Left lung (tissue), 10 donors: ENCODE results near the gene TRPM2. TPM values are rescaled to one million over a fixed set of nuclear protein-coding genes. Genes with fewer than 3 reads are reported as not detected.
A peak's percentile ranks its signal among the peaks of the same experiment; 100 is the strongest.
"Not testable (repeated sequence)": the region's sequence is repeated elsewhere in the genome, so short reads cannot be mapped to it uniquely, and the experiment has no call there.

Source experiments
- ATAC-seq: fragments of 200-7000 bp; cut with Tn5 transposase; one replicate; pipeline ENCODE4 v1.9.1; 2020; ENCODE audit warnings: moderate library complexity
- DNase-seq, 4 donors: peaks; one replicate each; pipeline ENCODE4 v3.0.0-alpha.2; 2013 to 2020
- H3K27ac ChIP-seq, 2 donors: fragments of 200-600 bp; sonication (generic) in 1 of 2; one replicate each; pipeline versions ENCODE4 v1.5.0 to v1.8.0; 2020 to 2021
- H3K27me3 ChIP-seq, 2 donors: fragments of 200-600 bp; sonication (generic) in 1 of 2; one replicate each; pipeline versions ENCODE4 v1.5.0 to v1.8.0; 2020 to 2021
- H3K36me3 ChIP-seq, 2 donors: fragments of 200-600 bp; sonication (generic) in 1 of 2; one replicate each; pipeline versions ENCODE4 v1.5.0 to v1.8.0; 2020 to 2021
- H3K4me1 ChIP-seq, 2 donors: fragments of 200-600 bp; one replicate each; pipeline ENCODE4 v1.8.0; 2021
- H3K4me3 ChIP-seq, 2 donors: fragments of 200-600 bp; sonication (generic) in 1 of 2; one replicate each; pipeline versions ENCODE4 v1.5.0 to v1.8.0; 2020 to 2021; ENCODE audit warnings: mild to moderate bottlenecking in 1 of 2
- H3K9me3 ChIP-seq, 2 donors: fragments of 200-600 bp; sonication (generic) in 1 of 2; one replicate each; pipeline versions ENCODE4 v1.5.0 to v1.8.0; 2020 to 2021
- CTCF ChIP-seq, 2 donors: fragments of 200-600 bp; sonication (generic) in 1 of 2; IDR thresholded peaks; one replicate each; pipeline versions ENCODE4 v1.5.0 to v1.8.0; 2021; ENCODE audit warnings: antibody characterized with exemption in 2 of 2
- intact Hi-C, 2 donors: fragments of 100-400 bp; cut with DNase I; formaldehyde crosslinking; loops; one replicate each; pipeline versions ENCODE4 v1.11.2 to v1.14.2; 2022
- polyA plus RNA-seq, 6 donors: library from polyadenylated mRNA; unstranded; fragments of 120-200 nt; gene quantifications; one replicate each; pipeline ENCODE4 v1.2.1, GENCODE V29; 2013; ENCODE audit not compliant: insufficient read length in 6 of 6
- total RNA-seq, 2 donors: library from RNA; stranded (reverse); fragmentation: NEBNext Ultra II Directional; extraction: Animal tissue kit (Norgen Biotek cat#: 25700); gene quantifications; one replicate each; pipeline ENCODE4 v1.2.1, GENCODE V29; 2021
- donor health status: DM: no; HTN: yes; CAD: no.
- donor health status: DM: no; HTN: no; CAD: no.

The TRPM2 gene
- total and polyA plus RNA-seq, 8 donors: 1.2 to 25.6 (median 1.6) TPM

GRCh38 chr21:44359396-44359795 is 6.0 kb downstream of the TRPM2 start:
- no peak overlapping the region for H3K4me3 ChIP-seq
- peak overlapping the region in 1 of 2 donors; percentile 82 for H3K27ac ChIP-seq
- no peak for DNase-seq
- peaks cover 0 to 22% of the 10 kb centered on the region in 2 donors for H3K36me3 ChIP-seq
- intact Hi-C loops: no loop called here
- peaks cover 0 to 50% of the 10 kb centered on the region in 2 donors for H3K4me1 ChIP-seq
- H3K27me3 ChIP-seq: no peaks in the 10 kb centered on the region
- H3K9me3 ChIP-seq: no peaks in the 10 kb centered on the region
- no peak for ATAC-seq
- no peak for TF ChIP-seq CTCF (IDR thresholded peaks at IDR 0.05)

GRCh38 chr21:44360159-44360558 is 6.7 kb downstream of the TRPM2 start:
- Histone ChIP-seq H3K27ac (peak overlapping the region in 1 of 2 donors; percentile 82), H3K27me3 (no peaks in the 10 kb centered on the region), H3K36me3 (peaks cover 0 to 25% of the 10 kb centered on the region in 2 donors), H3K4me3 (no peak overlapping the region), H3K9me3 (no peaks in the 10 kb centered on the region), H3K4me1 (peaks cover 0 to 43% of the 10 kb centered on the region in 2 donors)
- peak in 1 of 4 donors; percentile 70 for DNase-seq
- ATAC-seq: peak; percentile 38
- no peak for TF ChIP-seq CTCF (IDR thresholded peaks at IDR 0.05)
- intact Hi-C loops: no loop called here

GRCh38 chr21:44361903-44362302 is 8.5 kb downstream of the TRPM2 start:
- intact Hi-C loops, ATAC-seq, H3K4me3 ChIP-seq, DNase-seq, H3K27me3 ChIP-seq, H3K9me3 ChIP-seq: not testable (repeated sequence)
- H3K36me3 ChIP-seq: peaks cover 0 to 32% of the 10 kb centered on the region in 2 donors
- peak overlapping the region in 1 of 2 donors; percentile 82 for H3K27ac ChIP-seq
- H3K4me1 ChIP-seq: peaks cover 0 to 28% of the 10 kb centered on the region in 2 donors

GRCh38 chr21:44363278-44363677 is 9.9 kb downstream of the TRPM2 start:
- no peak for TF ChIP-seq CTCF (IDR thresholded peaks at IDR 0.05)
- no peak overlapping the region for H3K27ac ChIP-seq
- H3K27me3 ChIP-seq: peaks cover 0 to 5% of the 10 kb centered on the region in 2 donors
- no peak for DNase-seq
- intact Hi-C loops: no loop called here
- H3K4me3 ChIP-seq: no peak overlapping the region
- no peaks in the 10 kb centered on the region for H3K9me3 ChIP-seq
- no peak for ATAC-seq
- H3K36me3 ChIP-seq: peaks cover 0 to 27% of the 10 kb centered on the region in 2 donors
- H3K4me1 ChIP-seq: peaks cover 0 to 19% of the 10 kb centered on the region in 2 donors

- H3K27me3 ChIP-seq: peaks cover 0 to 12% of the 10 kb centered on the region in 2 donors
- H3K4me3 ChIP-seq: no peak overlapping the region
- peaks cover 0 to 19% of the 10 kb centered on the region in 2 donors for H3K4me1 ChIP-seq
- TF ChIP-seq CTCF (IDR thresholded peaks at IDR 0.05): no peak
- H3K9me3 ChIP-seq: no peaks in the 10 kb centered on the region
- H3K27ac ChIP-seq: no peak overlapping the region
- DNase-seq (no peak), ATAC-seq (no peak)
- peaks cover 0 to 24% of the 10 kb centered on the region in 2 donors for H3K36me3 ChIP-seq
- intact Hi-C loops: no loop called here
Observed at GRCh38 chr21:44364151-44365053, 11.0 kb downstream of the TRPM2 start.
